ENCODE measurements around the gene MUC20.
"Not testable (repeated sequence)": the region's sequence is repeated elsewhere in the genome, so short reads cannot be mapped to it uniquely, and the experiment has no call there.

MUC20 gene

DNA sequence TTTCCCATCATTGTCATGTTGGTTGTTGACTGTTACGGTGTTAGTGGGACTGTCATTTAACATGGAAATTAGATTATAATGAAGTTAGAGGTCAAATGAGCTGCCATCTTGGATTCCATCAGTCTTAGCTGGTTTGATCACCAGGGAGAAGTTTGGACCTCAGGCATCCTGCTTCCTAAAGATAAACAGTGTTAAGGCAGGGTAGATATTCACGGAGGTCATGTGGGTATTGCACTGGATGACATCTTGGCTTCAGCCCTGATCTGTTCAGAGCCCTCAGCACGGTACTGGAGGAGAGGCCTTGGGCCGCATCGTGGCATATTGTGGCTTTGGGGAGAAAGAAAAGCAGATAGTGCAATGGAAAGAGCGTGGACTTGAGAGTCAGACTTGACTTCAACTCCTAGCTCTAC, 11.1 kb upstream of the MUC20 start:
- TF ChIP-seq CTCF (IDR thresholded peaks at IDR 0.05; ENCODE audit: low read depth, low read length): no peak
- H3K4me3 ChIP-seq (ENCODE audit: low read depth, low read length): no peak overlapping the region

- not testable (repeated sequence) for H3K4me3 ChIP-seq (ENCODE audit: low read depth, low read length)
These were observed 10.5 kb upstream of the MUC20 start for GRCh38 chr3:195710126-195710905.

GRCh38 chr3:195711091-195711812, 9.5 kb upstream of the MUC20 start:
- H3K4me3 ChIP-seq (ENCODE audit: low read depth, low read length): not testable (repeated sequence)

- TF ChIP-seq CTCF (IDR thresholded peaks at IDR 0.05; ENCODE audit: low read depth, low read length): no peak
These were observed 8.8 kb upstream of the MUC20 start for GRCh38 chr3:195711813-195712534.

DNA sequence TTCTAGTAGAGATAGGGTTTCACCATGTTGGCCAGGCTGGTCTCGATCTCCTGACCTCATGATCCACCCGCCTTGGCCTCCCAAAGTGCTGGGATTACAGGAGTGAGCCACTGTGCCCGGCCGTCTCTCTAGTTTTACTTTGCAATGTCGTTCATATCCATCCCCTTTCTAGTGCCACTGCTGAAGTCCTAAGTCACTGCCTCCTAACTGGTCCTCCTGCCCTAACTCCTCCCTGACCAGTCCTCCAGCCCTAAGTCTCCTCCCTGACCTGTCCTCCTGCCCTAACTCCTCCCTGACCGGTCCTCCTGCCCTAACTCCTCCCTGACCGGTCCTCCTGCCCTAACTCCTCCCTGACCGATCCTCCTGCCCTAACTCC, 8.3 kb upstream of the MUC20 start:
- H3K4me3 ChIP-seq (ENCODE audit: low read depth, low read length): not testable (repeated sequence)

More at GRCh38 chr3:195711813-195712534, 8.8 kb upstream of the MUC20 start:
- H3K4me3 ChIP-seq (ENCODE audit: low read depth, low read length): no peak overlapping the region

- H3K4me3 ChIP-seq (ENCODE audit: low read depth, low read length): not testable (repeated sequence)
These were observed 7.6 kb upstream of the MUC20 start for GRCh38 chr3:195713150-195713549.

DNA sequence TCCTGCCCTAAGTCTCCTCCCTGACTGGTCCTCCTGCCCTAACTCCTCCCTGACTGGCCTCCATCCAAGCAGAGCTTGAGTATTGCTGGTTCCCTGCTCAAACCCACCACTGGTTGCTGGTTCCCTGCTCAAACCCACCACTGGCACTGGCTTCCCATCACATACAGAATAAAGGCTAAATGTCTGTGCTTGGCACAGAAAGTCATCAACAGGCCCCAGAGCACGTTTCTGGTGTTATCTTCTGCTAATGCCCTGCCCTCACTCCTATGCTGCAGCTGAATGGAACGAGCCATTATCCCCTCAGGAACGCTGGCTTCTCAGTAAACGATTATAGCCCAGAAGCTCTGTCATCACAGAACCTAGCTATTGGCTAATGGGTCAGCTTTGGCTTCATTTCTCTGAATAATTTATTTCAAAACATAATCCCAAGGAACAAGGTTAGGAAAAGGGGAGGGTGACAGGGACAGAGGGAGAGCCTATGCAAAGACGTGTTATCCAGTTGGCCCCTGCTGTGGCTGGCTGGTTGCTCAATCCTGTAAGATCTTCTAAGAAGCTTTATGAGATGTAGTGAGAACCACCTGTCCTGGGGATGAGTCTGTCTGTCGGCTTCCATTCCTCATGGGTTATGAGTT, 6.3 kb upstream of the MUC20 start:
- no peak for TF ChIP-seq CTCF (IDR thresholded peaks at IDR 0.05; ENCODE audit: low read depth, low read length)
- no peak overlapping the region for H3K4me3 ChIP-seq (ENCODE audit: low read depth, low read length)

DNA sequence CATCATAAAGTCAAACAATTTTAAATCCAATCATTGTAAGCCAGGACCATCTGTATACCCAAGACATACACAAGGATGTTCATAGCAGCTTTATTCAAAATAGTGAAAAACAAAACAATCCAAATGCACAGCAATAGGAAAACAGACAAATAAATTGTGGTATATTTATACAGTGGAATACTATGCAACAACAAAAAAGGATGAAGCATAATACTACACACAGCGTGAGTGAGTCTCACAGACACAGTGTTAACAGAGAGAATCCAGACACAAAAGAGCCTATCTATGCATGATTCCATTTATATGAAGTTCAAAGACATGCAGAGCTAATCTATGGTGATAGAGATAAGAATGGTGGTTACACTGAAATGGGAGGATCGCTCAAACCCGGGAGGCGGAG, 5.6 kb upstream of the MUC20 start:
- no peak overlapping the region for H3K4me3 ChIP-seq (ENCODE audit: low read depth, low read length)
- TF ChIP-seq CTCF (IDR thresholded peaks at IDR 0.05; ENCODE audit: low read depth, low read length): no peak

DNA sequence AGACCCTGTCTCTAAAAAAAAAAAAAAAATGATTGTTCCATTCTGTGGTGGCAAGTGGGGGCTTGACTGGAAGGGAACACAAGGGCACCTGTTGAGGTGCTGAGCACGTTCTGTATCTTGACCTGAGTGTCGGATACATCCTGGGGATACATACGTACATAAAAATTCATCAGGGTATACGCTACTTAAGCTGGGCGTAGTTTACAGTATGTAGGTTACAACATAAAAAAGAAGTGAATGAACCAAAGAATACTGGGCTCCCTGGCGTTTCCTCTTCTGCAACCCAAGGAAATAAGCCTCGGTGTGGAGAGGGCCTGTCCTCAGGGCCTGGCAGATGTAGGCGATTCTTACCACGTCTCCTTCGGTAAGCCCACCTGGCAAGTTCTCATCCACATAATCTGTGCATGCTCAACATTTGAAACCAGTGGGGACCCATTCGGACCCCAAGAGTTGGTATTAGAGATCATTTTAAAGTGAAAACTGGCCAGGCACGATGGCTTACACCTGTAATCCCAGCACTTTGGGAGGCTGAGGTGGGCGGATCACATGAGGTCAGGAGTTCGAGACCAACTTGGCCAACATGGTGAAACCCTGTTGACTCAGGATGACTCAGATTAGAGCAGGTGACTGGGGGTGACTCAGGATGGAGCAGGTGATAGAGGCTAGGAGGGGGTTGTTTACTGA, 5.1 kb upstream of the MUC20 start:
- no peak for TF ChIP-seq CTCF (IDR thresholded peaks at IDR 0.05; ENCODE audit: low read depth, low read length)

More for the DNA sequence above, 5.1 kb upstream of the MUC20 start:
- H3K4me3 ChIP-seq (ENCODE audit: low read depth, low read length): no peak overlapping the region

Measured in WI38 (cell line).